ENCODE measurements around the gene PRKN. TPM values are rescaled to one million over a fixed set of nuclear protein-coding genes. Genes with fewer than 3 reads are reported as not detected.

PRKN gene
- total and polyA plus RNA-seq, 2 experiments from 2014 or later, result 2.3 to 3.9 TPM

GRCh38 chr6:161480421-161481155 lies 1247.0 kb downstream of the PRKN start:
- TF ChIP-seq EZH2phosphoT487 (IDR thresholded peaks at IDR 0.05; ENCODE audit: low read depth, severe bottlenecking, unreplicated experiment) (no peak), EZH2 (IDR thresholded peaks at IDR 0.05; ENCODE audit: borderline replicate concordance) (no peak), CTCF (IDR thresholded peaks at IDR 0.05; ENCODE audit: poor library complexity) (no peak)
- Histone ChIP-seq H4K20me1 (ENCODE audit: insufficient read depth, poor library complexity, severe bottlenecking) (no peaks in the 10 kb centered on the region), H3K4me3 (no peak overlapping the region), H3K4me1 (ENCODE audit: insufficient read depth) (no peaks in the 10 kb centered on the region), H3K9me2 (replicated peaks; ENCODE audit: insufficient read depth) (no peaks in the 10 kb centered on the region), H3K27me3 (no peaks in the 10 kb centered on the region), H2AFZ (no peak overlapping the region), H3K27ac (no peak overlapping the region), H3K79me2 (no peaks in the 10 kb centered on the region), H3K9me3 (ENCODE audit: low read depth) (no peaks in the 10 kb centered on the region), H3K4me2 (no peak overlapping the region), H3K36me3 (replicated peaks; ENCODE audit: insufficient read depth, low read depth) (no peaks in the 10 kb centered on the region)
- WGBS (ENCODE audit: low lambda C conversion rate, missing lambda C conversion rate), result 90% methylated on average over 12 of the region's 12 CpGs
- DNase-seq (ENCODE audit: low spot score), result no peak

GRCh38 chr6:161479376-161479775 lies 1248.2 kb downstream of the PRKN start:
- Histone ChIP-seq H3K4me2 (no peak overlapping the region), H3K4me1 (ENCODE audit: insufficient read depth) (no peaks in the 10 kb centered on the region), H3K27ac (no peak overlapping the region), H3K27me3 (no peaks in the 10 kb centered on the region), H3K79me2 (no peaks in the 10 kb centered on the region), H3K9me3 (ENCODE audit: low read depth) (no peaks in the 10 kb centered on the region), H4K20me1 (ENCODE audit: insufficient read depth, poor library complexity, severe bottlenecking) (no peaks in the 10 kb centered on the region), H3K36me3 (replicated peaks; ENCODE audit: insufficient read depth, low read depth) (no peaks in the 10 kb centered on the region), H2AFZ (no peak overlapping the region), H3K4me3 (no peak overlapping the region), H3K9me2 (replicated peaks; ENCODE audit: insufficient read depth) (no peaks in the 10 kb centered on the region)
- no peak for TF ChIP-seq EZH2phosphoT487 (IDR thresholded peaks at IDR 0.05; ENCODE audit: low read depth, severe bottlenecking, unreplicated experiment)
- no peak for TF ChIP-seq EZH2 (IDR thresholded peaks at IDR 0.05; ENCODE audit: borderline replicate concordance)
- TF ChIP-seq CTCF (IDR thresholded peaks at IDR 0.05; ENCODE audit: poor library complexity), result no peak
- WGBS (ENCODE audit: low lambda C conversion rate, missing lambda C conversion rate), result 94% methylated on average over 4 of the region's 4 CpGs
- DNase-seq (ENCODE audit: low spot score), result no peak

GRCh38 chr6:161477876-161478425 lies 1249.6 kb downstream of the PRKN start:
- H3K4me2 ChIP-seq, result no peak overlapping the region
- H3K4me1 ChIP-seq (ENCODE audit: insufficient read depth), result no peaks in the 10 kb centered on the region
- no peaks in the 10 kb centered on the region for H3K9me2 ChIP-seq (replicated peaks; ENCODE audit: insufficient read depth)
- no peaks in the 10 kb centered on the region for H3K9me3 ChIP-seq (ENCODE audit: low read depth)
- no peaks in the 10 kb centered on the region for H3K27me3 ChIP-seq
- H3K4me3 ChIP-seq, result no peak overlapping the region
- no peaks in the 10 kb centered on the region for H3K36me3 ChIP-seq (replicated peaks; ENCODE audit: insufficient read depth, low read depth)
- no peak overlapping the region for H3K27ac ChIP-seq
- DNase-seq (ENCODE audit: low spot score), result no peak
- no peaks in the 10 kb centered on the region for H3K79me2 ChIP-seq
- H2AFZ ChIP-seq, result no peak overlapping the region
- 89% methylated on average over 7 of the region's 7 CpGs for WGBS (ENCODE audit: low lambda C conversion rate, missing lambda C conversion rate)
- no peaks in the 10 kb centered on the region for H4K20me1 ChIP-seq (ENCODE audit: insufficient read depth, poor library complexity, severe bottlenecking)
- TF ChIP-seq EZH2 (IDR thresholded peaks at IDR 0.05; ENCODE audit: borderline replicate concordance) (no peak), EZH2phosphoT487 (IDR thresholded peaks at IDR 0.05; ENCODE audit: low read depth, severe bottlenecking, unreplicated experiment) (no peak), CTCF (IDR thresholded peaks at IDR 0.05; ENCODE audit: poor library complexity) (no peak)
